Right lobe of liver (tissue), 6 donors: ENCODE results near the gene CPSF7. TPM values are rescaled to one million over a fixed set of nuclear protein-coding genes. Genes with fewer than 3 reads are reported as not detected.

ENCODE experiments used
- ATAC-seq, 4 donors: fragments of 200-7000 bp; cut with Tn5 transposase; one replicate each; pipeline ENCODE4 v1.9.1; 2020; ENCODE audit warnings: mild to moderate bottlenecking in 4 of 4, moderate library complexity in 4 of 4
- DNase-seq, 3 donors: peaks; one replicate each; pipeline ENCODE4 v3.0.0-alpha.2; 2020
- H3K27ac ChIP-seq, 3 donors: fragments of 200-600 bp; one replicate each; pipeline ENCODE4 v1.8.0; 2022
- H3K27me3 ChIP-seq, 2 donors: fragments of 200-600 bp; one replicate each; pipeline ENCODE4 v1.8.0; 2022
- H3K36me3 ChIP-seq, 4 donors: fragments of 200-600 bp; sonication (generic) in 1 of 4; one replicate each; pipeline versions ENCODE4 v1.5.1 to v1.8.0; 2017 to 2022; ENCODE audit warnings: control low read depth in 1 of 4
- H3K4me1 ChIP-seq, 4 donors: fragments of 200-600 bp; sonication (generic) in 1 of 4; one replicate each; pipeline versions ENCODE4 v1.5.1 to v1.8.0; 2017 to 2022; ENCODE audit warnings: control low read depth in 1 of 4
- H3K4me3 ChIP-seq, 3 donors: fragments of 200-600 bp; one replicate each; pipeline ENCODE4 v1.8.0; 2022
- H3K9me3 ChIP-seq, 4 donors: fragments of 200-600 bp; sonication (generic) in 1 of 4; one replicate each; pipeline versions ENCODE4 v1.5.1 to v1.8.0; 2017 to 2022; ENCODE audit warnings: control low read depth in 1 of 4
- POLR2A ChIP-seq: fragments of 450-650 bp; IDR thresholded peaks from one replicate; pipeline ENCODE4 v1.6.1; 2017; ENCODE audit warnings: antibody characterized with exemption, mild to moderate bottlenecking
- WGBS: methylation state at CpG from one replicate; pipeline ENCODE4 v1.1.6; 2018; ENCODE audit warnings: low coverage, low lambda C conversion rate; ENCODE audit not compliant: insufficient coverage; ENCODE audit errors: missing lambda C conversion rate; 5-methylcytosine and 5-hydroxymethylcytosine counted together
- intact Hi-C, 2 donors: fragments of 100-400 bp; cut with DNase I; formaldehyde crosslinking; loops; one replicate each; pipeline versions ENCODE4 v1.11.2 to v1.14.1; 2022
- total RNA-seq, 6 experiments: library from RNA; depleted of rRNA in 2 of 6; stranded (reverse); fragments of >200 nt in 2 of 6; fragmentation: NEBNext Ultra II Directional in 3 of 6; extraction: Animal tissue kit (Norgen Biotek cat#: 25700) in 3 of 6; gene quantifications; one replicate each; pipeline versions ENCODE4 v1.1.0 to v1.2.4, GENCODE V29; 2016 to 2023
- TF ChIP-seq, protein P1 (sequence below), 4 donors: fragments of 200-600 bp in 3 of 4; fragments of 450-650 bp in 1 of 4; IDR thresholded peaks; one replicate each; pipeline versions ENCODE4 v1.5.1 to v1.8.0; 2016 to 2022; ENCODE audit warnings: antibody characterized with exemption in 4 of 4, mild to moderate bottlenecking in 2 of 4
- donor health status: DM: no; HTN: yes; CAD: no.
- donor health status: DM: no; HTN: no; CAD: no.
- donor health status: DM: no; HTN: no; CAD: no.
- donor health status: DM: no; HTN: yes; CAD: no.
- donor health status: DM: no; HTN: yes; CAD: no.

The CPSF7 gene
- total RNA-seq, 6 experiments from 2014 or later: 16.7 to 52.0 (median 31.7) TPM

DNA sequence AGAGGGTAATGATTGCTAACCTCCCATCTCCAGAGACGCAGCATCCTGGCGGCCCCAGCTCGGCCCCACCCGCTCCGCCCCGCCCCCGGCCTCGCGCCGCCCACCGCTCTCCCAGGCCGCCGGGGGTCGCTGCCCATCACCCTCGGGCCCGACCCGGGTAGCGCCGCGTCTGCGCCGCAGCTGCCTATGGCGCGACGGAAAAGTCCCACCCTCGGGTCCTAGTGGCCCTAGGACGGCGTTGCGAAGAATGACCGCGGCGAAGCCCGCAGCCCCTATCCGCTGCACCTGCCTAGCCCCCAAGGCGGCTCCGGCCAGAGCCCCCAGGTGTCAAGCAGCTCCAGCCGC, 457 bp downstream of the CPSF7 start:
- ATAC-seq (peak; percentile 60 to 74 (median 68)), DNase-seq (peak in 1 of 3 donors; percentile 73)
- intact Hi-C loops: no loop called here
- Histone ChIP-seq H3K9me3 (no peaks in the 10 kb centered on the region), H3K4me3 (peak overlapping the region; percentile 77 to 93 (median 87)), H3K36me3 (peaks cover 4 to 40% (median 23%) of the 10 kb centered on the region in 4 donors), H3K27ac (peak overlapping the region; percentile 75 to 93 (median 80)), H3K4me1 (peaks cover 0 to 32% (median 7%) of the 10 kb centered on the region in 4 donors), H3K27me3 (no peaks in the 10 kb centered on the region)
- TF ChIP-seq, protein P1, sequence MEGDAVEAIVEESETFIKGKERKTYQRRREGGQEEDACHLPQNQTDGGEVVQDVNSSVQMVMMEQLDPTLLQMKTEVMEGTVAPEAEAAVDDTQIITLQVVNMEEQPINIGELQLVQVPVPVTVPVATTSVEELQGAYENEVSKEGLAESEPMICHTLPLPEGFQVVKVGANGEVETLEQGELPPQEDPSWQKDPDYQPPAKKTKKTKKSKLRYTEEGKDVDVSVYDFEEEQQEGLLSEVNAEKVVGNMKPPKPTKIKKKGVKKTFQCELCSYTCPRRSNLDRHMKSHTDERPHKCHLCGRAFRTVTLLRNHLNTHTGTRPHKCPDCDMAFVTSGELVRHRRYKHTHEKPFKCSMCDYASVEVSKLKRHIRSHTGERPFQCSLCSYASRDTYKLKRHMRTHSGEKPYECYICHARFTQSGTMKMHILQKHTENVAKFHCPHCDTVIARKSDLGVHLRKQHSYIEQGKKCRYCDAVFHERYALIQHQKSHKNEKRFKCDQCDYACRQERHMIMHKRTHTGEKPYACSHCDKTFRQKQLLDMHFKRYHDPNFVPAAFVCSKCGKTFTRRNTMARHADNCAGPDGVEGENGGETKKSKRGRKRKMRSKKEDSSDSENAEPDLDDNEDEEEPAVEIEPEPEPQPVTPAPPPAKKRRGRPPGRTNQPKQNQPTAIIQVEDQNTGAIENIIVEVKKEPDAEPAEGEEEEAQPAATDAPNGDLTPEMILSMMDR (IDR thresholded peaks at IDR 0.05): peak; percentile 17 to 25 (median 19)
- TF ChIP-seq POLR2A: no peak
- no CpG with 5 or more reads among the region's 37 CpGs for WGBS

- H3K36me3 ChIP-seq: peaks cover 14 to 70% (median 31%) of the 10 kb centered on the region in 4 donors
- H3K27me3 ChIP-seq: no peaks in the 10 kb centered on the region
- H3K4me3 ChIP-seq: no peak overlapping the region
- no peak overlapping the region for H3K27ac ChIP-seq
- intact Hi-C loops: no loop called here
- no peak for DNase-seq
- no peaks in the 10 kb centered on the region for H3K9me3 ChIP-seq
- TF ChIP-seq POLR2A: no peak
- TF ChIP-seq, protein P1 (IDR thresholded peaks at IDR 0.05): no peak
- H3K4me1 ChIP-seq: peaks cover 0 to 10% (median 4%) of the 10 kb centered on the region in 4 donors
- 78% methylated on average over 1 of the region's 1 CpG for WGBS
- ATAC-seq: no peak
Observed at GRCh38 chr11:61425367-61426131, 4.2 kb downstream of the CPSF7 start.

- Histone ChIP-seq H3K4me1 (no peaks in the 10 kb centered on the region), H3K36me3 (peaks cover 20 to 82% (median 40%) of the 10 kb centered on the region in 4 donors), H3K27ac (no peak overlapping the region), H3K9me3 (no peaks in the 10 kb centered on the region), H3K4me3 (no peak overlapping the region), H3K27me3 (no peaks in the 10 kb centered on the region)
- intact Hi-C loops: no loop called here
- TF ChIP-seq POLR2A: no peak
- TF ChIP-seq, protein P1 (IDR thresholded peaks at IDR 0.05): no peak
- no peak for ATAC-seq
- no peak for DNase-seq
- WGBS: 96% methylated on average over 3 of the region's 3 CpGs
Observed at GRCh38 chr11:61422226-61422625, 7.5 kb downstream of the CPSF7 start.

- DNase-seq (no peak), ATAC-seq (no peak)
- Histone ChIP-seq H3K4me3 (no peak overlapping the region), H3K27ac (no peak overlapping the region), H3K9me3 (no peaks in the 10 kb centered on the region), H3K36me3 (peaks cover 14 to 86% (median 48%) of the 10 kb centered on the region in 4 donors), H3K4me1 (no peaks in the 10 kb centered on the region), H3K27me3 (no peaks in the 10 kb centered on the region)
- intact Hi-C loops: no loop called here
- no peak for TF ChIP-seq POLR2A
- TF ChIP-seq, protein P1 (IDR thresholded peaks at IDR 0.05): no peak
Observed at GRCh38 chr11:61418136-61418535, 11.6 kb downstream of the CPSF7 start.
